ENCODE data around the gene NADK2.

The NADK2 gene

GRCh38 chr5:36246036-36246800 lies 4.5 kb upstream of the NADK2 start:
- DNase-seq: no peak

GRCh38 chr5:36244076-36244475 lies 2.4 kb upstream of the NADK2 start:
- DNase-seq: no peak

DNA sequence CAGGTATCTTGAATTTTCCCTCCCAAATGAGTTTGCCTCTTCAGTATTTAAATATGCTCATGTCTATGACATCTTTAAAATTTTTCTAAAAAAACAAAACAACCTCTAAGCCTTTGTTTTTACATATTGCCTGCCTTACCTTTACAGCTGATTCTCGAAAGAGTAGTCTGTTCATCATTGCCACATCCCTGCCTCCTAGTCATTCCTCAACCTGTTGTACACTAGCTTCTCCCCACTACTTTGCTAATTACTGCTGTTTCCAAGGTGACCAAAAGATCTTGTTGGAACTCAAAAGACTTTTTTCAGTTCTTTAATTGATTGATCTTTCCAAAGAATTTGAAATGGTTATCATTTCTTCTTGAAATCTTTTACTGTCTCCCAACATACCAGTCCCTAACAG lies 1.9 kb upstream of the NADK2 start:
- DNase-seq: no peak

DNA sequence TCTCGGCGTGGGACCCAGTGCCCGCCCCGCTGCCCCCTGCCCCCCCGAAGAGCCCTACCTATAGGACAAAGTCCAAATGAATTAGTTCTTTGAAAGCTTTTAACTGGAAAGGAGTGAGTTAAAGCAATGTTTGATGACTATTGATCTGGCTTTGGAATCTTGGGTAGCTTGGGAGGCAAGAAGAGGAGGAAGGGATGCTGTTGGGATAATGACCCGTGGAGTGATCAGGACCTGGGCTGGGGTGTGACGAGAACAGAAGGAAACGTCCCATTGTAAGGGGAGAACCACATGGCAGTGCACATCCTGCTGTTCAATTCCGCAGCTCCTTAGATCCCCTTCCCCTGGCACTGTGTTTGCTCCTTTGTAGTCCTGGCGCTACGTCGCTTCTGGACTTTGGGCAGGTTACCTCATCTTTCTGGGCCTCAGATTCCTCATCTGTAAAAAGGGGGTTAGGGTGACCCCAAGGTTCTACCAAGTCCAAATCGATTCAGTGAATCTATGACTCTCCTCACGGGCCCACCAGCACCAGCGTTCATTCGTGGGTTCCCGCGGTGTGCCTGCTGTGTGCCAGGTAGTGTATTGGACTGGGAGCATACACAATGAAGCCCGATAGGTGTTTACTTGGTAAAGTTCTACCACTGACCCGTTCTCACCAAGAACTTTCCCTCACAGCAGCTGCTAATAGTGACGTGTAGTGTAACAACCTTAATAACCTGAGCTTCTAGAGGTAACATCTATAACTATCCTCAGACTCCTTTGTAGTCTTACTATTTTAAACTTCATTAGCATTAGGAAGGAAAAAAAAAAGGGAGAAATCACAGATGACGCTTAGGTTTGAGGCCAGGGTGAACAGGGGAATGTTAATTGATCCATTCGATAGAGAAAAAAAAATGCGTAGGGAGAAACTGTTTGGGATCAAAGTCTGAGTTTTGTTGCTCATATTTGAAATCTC lies 1.1 kb upstream of the NADK2 start:
- no peak for DNase-seq

GRCh38 chr5:36240779-36241630 lies 720 bp downstream of the NADK2 start:
- no peak for DNase-seq

- no peak for DNase-seq
These were observed 2.1 kb downstream of the NADK2 start for GRCh38 chr5:36239370-36240293.

DNA sequence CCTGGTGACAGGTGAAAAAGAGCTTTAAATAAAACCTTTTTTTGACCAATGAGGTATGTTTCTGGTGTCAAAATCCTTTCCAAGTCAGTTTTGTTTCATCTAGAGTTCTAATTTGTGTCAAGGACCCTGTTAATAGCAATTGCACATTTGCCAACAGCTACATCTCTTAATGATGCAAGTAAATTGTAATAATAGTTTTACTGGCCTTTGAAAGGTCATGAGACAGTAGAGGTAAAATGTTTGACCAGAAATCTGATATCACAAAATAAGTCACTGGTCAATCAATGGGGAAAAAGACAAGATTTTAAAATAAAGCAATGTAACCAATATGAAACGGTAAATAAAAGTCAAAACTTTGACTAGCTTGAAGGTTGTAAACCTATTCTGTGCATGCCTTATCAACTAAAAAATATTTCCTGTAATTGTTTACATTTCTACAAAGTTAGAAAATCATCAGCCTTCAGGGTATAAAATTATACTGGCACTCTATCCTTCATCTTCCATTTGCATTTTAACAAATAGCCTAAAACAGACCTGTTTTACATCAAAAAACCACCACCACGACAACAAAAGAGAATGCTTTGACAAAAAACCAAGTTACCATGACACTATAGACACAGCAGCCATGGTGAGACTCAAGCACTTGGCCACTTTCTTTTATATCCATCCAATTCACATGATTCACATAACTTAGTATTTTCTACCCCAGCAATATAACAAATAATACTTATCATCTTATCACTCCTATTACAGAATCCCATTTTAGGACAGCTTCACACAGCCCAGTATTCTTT lies 3.0 kb downstream of the NADK2 start:
- DNase-seq: no peak

- DNase-seq: no peak
These were observed 4.0 kb downstream of the NADK2 start for GRCh38 chr5:36237751-36238150.

GRCh38 chr5:36236801-36237200 lies 4.9 kb downstream of the NADK2 start:
- DNase-seq: no peak

DNA sequence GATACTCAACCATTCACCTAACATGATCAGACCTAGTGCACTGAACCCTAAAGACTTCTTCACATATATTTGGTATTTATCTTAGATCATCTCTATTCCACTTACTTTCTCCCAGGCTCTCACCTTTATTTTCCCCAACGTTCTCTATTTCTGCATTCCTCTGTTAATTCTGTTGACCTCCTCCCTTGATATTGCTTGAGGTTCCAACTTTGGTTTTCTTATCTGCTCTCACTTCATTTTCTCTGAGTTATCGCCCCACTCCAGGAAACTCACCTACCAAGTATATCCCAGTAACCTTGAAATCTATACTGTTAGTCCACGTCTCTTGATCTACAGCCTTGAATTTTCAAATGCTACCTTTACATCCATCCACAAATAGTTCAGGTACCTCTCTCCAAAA lies 9.2 kb downstream of the NADK2 start:
- DNase-seq: no peak

- DNase-seq: no peak
These were observed 11.5 kb downstream of the NADK2 start for GRCh38 chr5:36230151-36230790.

DNA sequence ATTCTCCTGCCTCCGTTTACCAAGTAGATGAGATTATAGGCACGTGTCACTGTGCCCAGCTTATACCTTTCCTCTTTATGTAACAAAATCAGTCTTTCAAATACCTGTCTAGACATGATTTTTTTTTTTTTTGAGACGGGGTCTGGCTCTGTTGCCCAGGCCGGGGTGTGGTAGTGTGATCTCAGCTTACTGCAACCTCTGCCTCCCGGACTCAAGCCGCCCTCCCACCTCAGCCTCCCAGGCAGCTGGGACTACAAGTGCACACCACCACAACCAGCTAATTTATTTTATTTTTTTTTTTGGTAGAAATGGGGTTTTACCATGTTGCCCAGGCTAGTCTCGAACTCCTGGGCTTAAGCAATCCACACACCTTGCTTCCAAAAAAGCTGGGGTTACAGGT lies 13.2 kb downstream of the NADK2 start:
- no peak for DNase-seq

GRCh38 chr5:36227046-36227445 lies 14.7 kb downstream of the NADK2 start:
- no peak for DNase-seq

- DNase-seq: no peak
These were observed 19.1 kb downstream of the NADK2 start for GRCh38 chr5:36222620-36223019.

GRCh38 chr5:36217988-36218387 lies 23.7 kb downstream of the NADK2 start:
- DNase-seq: no peak

DNA sequence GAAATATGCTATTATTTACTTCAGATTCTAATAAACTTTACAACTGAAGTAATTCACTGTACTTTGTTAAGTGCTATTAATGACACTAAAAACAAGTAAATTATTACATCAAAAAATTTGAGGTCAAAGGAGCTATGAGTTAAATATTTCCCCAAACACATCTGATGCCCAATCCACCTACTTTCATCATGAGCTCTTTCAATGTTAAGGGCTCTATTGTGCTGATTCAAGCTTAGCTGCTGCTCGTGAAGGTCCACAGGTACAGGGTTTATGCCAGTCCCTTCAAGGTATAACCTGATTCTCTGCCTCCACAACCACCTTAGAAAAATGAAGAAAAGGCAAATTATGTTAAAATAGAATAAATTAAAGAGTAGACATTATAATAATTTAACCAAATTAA lies 24.2 kb downstream of the NADK2 start:
- no peak for DNase-seq

GRCh38 chr5:36215910-36216309 lies 25.8 kb downstream of the NADK2 start:
- DNase-seq: no peak

GRCh38 chr5:36214436-36214835 lies 27.3 kb downstream of the NADK2 start:
- DNase-seq: no peak

DNA sequence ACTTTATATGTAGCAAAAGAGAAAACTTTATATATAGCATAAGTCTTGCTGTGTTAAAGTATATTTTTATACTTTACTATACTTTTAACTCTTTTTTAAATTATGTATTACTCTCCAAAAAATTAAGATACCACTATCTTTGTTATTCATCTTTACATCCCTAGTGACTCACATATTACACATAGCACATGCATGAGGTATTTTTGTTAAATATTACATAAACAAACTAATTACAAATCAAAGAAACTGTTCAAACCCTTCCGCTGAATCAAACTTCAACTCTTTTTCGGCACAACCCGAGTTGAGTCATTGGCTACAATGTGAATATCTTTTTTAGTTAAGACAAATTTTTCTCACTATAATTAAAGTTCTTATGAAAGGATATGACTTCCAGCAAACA lies 32.1 kb downstream of the NADK2 start:
- DNase-seq: no peak

GRCh38 chr5:36208786-36209185 lies 32.9 kb downstream of the NADK2 start:
- no peak for DNase-seq

DNA sequence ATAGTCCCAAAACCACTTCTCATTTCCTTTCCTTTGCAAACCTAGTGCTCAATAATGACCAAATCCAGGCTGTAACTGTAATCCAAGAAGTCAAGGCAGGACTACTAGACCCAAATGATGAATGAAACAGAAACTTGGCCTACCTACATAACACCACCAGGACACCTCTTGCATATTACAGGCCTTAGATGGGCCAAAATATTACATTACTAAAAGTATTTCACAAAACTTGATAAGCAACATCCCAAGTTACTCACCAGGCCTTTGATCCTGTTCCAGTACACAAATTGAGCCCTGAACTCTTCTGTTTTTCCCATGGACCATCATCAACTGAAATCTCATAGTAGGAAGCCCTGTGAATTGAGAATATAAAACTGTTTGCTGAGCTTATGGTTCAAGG lies 34.8 kb downstream of the NADK2 start:
- DNase-seq: no peak

Measured in DMS 273 treated with DMSO at 0.1 percent for 48 hours (cell line).